IPS-NIHi11 (cell line): ENCODE results near the gene ACSL1.

Experiments used
- DNase-seq: peaks from one replicate; pipeline ENCODE4 v3.0.0; 2012; ENCODE audit warnings: mixed read lengths, low spot score

ACSL1 gene

DNA sequence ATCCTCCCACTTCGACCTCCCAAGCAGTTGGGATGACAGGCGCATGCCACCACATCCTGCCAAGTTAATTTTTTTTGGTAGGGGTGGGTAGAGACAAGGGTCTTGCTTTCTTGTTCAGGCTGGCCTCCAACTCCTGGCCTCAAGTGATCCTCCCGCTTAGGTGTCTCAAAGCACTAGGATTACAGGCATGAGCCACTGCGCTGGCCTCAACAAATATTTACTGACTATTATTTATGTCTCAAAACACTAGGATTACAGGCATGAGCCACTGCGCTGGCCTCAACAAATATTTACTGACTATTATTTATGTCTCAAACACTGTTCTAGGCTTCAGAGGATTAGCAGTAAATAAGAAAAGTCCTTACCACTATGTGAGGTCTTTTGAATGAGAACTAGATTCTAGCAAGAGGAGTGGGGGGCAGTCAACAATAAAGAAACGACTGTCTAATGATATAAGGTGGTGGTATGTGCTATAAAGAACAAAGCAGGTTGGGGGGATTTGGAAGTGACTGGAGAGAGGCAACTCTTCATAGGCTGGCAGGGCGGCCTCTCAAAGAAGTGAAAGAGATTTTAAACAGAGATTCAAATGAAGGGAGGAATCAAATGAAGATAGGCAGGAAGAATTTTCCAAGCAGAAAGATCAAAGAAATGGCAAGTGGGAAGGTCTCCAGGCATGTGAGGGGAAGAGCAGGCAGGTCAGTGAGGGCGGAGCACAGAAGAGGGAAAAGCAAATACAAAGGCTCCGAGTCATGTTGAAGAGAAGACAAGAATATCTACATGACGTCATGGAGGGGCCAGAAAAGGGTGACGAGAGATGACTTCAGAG lies 12.7 kb upstream of the ACSL1 start:
- DNase-seq, result no peak

DNA sequence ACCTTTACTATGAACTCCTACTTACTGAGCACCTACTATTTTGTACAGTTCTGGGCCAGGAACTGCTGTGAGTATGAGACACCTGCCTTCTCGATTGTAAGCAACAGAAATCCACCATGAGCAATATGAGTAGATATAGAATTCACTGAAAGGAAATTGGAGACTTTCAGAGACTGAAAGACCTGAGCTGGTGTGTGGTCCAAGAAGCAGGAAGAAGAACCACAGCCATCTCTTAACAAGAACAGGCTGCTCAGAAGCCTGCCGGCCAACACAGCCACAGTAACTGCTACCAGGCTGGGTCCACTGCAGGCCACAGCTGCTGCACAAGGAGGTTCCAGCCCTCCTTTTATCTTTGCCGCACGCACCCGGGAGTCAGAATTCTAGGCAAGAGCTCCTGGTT lies 10.8 kb upstream of the ACSL1 start:
- DNase-seq, result no peak

DNA sequence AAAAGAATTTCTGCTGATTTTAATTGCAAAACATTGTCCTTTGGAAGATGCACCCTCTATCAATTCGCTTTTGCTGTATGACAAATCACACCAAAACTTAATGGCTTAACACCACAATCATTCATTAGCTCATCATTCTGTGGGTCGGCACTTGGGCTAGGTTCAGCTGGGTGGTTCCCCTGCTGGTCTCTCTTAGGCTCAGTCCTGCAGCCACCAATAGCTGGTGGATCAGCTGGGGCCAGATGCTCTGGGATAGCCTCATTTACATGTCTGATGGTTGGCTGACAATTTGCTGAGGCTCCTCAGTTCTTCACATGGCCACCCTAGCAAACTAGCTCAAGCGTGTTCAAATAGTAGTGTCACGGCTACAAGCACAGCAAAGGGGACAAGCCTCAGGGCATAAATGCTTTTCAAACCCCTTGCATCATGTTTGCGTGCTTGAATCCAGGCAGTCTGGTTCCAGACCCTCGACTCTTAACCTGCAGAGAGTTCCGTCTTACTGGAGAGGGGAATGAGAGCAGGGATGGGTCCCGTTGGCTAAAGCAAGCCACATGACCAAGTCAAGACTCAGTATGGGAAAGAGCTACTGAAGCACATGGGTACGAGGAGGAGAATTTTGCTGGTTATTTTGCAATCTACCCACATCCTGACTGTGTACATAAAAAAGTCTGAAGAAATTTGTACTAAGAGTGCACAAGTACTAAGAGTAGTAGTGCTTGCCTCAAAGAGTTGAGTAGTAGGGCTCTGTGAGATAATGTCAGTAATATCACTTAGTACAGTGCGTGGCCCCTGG lies 7.5 kb upstream of the ACSL1 start:
- no peak for DNase-seq

DNA sequence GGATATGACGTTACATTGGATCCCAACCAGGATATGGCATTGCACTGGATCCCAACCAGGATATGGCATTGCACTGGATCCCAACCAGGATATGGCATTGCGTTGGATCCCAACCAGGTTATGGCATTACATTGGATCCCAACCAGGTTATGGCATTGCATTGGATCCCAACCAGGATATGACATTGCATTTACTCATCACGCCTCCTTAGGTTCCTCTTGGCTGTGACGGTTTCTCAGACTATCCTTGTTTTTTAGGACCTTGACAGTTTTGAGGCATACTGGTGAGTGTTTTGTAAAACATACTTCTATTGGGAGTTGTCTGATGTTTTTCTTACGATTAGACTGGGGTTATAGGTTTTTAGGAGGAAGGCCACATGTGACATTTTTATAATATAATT lies 5.4 kb upstream of the ACSL1 start:
- DNase-seq, result no peak

DNA sequence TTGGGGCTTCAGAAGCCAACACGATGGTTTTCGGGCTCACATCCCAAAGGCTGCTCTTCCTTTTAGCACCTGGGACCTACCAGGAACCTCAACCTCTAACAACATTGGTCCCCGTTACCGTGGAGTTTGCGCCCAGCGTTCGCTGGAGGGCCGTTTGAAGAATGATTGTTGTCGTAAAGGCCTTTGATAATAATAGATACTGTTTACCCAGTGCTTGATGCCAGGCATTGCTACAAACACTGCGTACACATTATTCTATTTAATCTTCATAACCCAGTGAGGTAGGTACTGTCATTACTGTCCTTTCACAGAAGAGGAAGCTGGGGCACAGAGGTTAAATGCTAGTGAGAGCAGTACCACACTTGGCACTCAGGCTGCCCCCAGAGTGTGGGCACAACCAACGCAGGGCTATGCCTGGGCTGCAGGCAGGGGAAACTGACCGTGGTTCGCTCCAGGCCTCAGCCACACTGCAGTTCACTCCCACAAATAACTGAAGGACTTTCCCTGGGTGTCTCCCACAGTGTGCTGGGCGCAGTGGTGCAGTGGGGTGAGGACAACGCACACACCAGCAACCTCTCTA lies 1.0 kb upstream of the ACSL1 start:
- no peak for DNase-seq

DNA sequence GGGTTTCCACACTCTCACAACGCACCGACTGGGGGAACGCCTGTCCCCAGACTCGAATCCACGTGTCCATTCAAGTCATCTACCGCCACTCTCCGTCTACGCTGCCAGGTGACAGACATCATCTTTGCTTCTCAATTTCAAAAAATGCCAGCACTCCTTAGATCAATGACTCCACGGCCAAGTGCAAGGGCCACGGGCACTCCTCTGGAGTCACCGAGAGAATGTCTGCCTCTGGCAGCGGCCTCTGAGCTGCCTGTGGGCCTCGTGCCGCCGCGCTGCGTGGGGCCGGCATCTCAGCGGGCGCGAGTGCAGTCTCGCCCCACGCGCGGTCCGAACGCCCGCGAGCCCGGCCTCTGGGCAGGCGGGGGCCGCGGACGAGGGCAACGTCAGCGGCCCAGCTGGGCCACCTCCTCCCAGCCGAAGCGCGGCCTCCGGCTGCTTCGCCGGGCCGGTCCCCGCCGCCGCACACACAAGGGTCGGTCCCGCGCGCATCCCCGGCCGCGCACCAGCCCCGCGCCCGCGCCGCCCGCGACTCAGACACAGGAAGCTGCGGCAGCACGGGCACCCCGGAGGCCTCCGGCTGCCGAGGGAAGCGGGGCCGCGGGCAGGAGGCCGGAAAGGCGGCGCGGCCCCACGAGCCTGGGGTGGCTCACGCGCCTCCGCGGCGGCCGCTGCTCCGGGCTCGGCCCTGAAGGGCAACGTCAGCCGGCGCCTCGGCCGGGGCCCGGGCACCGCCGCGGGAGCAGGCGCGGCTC lies 450 bp downstream of the ACSL1 start:
- DNase-seq, result no peak

DNA sequence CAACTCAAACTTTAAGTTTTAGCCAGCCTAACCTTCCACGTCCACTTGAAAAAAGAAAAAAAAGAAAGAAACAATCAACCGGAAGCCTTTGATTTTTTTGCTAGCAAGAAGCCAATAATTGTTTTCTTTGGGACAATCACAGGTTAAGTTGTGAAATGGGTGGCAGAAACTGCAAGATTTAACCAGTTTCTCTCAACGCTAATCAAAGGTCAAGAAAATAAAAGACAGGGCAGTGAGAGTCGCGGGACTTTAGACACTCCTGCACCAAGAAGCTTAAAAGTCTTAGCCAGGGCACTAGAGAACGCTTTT lies 1.0 kb downstream of the ACSL1 start:
- DNase-seq, result no peak

DNA sequence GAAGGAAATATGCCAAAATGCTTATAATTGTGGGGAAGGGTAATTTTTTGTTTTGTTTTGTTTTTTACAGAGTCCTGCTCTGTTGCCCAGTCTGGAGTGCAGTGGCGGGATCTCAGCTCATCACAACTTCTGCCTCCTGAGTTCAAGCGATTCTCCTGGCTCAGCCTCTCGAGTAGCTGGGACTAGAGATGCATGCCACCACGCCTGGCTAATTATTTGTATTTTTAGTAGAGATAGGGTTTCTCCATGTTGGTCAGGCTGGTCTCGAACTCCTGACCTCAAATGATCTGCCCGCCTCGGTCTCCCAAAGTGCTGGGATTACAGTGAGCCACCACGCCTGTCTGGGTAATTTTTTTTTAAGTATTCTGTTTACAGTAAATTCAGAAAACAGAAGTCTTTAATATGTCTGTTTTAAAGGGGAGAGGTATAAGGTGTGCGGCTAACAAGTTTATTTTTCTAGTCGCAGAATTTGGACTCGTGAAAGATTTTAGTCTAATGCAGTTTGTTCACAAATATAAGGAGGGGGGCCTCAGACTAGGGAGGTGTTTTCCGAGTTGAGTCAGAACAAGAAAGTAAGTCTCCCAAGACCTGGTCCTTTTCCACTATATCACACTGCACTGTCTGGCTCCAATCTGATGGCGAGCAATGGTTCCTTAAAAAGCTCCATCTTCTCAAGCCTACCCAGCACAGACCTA lies 1.5 kb downstream of the ACSL1 start:
- DNase-seq, result no peak

DNA sequence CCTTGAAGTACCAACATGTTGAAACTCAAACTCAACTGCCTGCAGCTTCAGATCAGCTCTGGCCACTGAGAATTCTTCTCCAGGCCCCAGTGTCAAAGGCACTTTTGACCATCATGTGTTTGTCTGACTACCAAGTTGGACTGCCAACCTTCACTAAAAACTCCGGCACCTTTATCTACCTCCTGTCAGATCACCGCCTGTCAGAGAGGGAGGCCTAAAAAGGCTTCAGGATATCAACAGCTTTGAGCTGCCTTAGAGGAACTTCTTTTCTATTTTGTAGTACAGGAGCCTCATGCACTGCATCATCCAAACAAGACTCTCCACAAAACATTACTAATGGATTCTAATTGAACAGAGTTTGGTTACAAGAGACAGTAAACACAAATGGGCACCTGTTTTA lies 2.8 kb downstream of the ACSL1 start:
- no peak for DNase-seq

DNA sequence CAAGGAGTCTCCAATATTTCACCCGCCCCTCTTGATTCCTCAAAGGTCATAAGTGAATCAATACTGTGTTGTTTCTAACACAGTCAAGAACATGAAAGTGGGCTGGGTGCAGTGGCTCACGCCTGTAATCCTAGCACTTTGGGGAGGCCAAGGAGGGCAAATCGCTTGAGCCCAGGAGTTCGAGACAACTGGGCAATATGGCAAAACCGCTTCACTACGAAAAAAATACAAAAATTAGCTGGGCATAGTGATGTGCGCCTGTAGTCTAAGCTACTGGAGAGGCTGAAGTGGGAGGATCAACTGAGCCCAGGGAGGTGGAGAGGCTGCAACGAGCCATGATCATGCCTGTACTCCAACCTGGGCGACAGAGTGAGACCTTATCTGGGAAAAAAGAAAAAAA lies 3.4 kb downstream of the ACSL1 start:
- DNase-seq, result no peak

DNA sequence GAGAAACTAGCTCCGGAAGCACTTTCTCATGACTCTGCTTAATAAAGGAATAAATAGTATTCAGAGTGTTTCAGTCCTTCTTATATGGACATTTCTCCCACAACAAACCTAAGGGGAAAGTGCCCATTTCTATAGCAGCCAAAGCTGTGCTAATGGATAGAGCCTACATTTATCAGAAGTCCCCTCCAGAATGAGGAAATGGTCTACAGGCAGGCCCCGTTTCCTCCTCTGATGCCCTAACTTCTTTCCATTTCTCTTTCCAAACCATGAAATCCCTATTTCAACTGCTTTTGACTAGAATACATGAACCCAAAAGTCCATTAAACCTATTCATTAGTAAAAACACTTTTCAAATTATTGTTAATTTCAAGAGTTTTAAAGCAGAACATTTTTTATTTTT lies 4.5 kb downstream of the ACSL1 start:
- DNase-seq, result no peak

DNA sequence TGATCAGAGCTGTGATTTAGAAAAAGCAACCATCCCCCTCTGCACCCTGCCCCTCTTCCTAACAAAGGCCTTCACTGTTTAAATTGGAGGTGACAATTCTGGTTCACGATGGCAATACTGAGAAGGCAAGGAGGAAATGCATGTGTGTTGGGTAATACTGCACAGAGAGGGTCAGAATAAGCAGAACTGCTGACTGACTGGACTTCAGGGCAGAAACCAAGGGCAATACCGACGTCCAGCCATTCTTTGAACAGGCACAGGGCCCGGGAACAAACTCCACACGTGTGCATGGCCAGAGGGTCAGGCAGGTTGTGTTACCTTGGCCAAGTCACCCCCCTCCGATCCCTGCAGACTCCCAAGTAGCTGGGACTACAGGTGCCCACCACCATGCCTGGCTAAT lies 6.0 kb downstream of the ACSL1 start:
- DNase-seq, result no peak

DNA sequence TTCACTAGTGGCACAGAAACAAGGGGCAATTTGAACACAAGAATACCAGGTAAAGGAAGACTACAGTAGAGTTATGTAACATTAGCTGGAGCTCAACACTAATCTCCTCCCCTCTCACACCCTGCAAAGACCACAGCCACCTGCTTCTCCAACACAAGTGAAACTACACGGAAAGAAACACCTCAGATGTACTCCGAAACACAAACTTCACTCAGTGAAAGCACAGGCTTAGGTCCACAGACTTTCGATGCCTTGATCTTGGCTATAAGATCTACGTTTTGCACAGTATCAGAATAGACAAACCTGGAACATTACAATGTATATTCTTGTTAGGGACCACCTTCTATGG lies 7.6 kb downstream of the ACSL1 start:
- no peak for DNase-seq

DNA sequence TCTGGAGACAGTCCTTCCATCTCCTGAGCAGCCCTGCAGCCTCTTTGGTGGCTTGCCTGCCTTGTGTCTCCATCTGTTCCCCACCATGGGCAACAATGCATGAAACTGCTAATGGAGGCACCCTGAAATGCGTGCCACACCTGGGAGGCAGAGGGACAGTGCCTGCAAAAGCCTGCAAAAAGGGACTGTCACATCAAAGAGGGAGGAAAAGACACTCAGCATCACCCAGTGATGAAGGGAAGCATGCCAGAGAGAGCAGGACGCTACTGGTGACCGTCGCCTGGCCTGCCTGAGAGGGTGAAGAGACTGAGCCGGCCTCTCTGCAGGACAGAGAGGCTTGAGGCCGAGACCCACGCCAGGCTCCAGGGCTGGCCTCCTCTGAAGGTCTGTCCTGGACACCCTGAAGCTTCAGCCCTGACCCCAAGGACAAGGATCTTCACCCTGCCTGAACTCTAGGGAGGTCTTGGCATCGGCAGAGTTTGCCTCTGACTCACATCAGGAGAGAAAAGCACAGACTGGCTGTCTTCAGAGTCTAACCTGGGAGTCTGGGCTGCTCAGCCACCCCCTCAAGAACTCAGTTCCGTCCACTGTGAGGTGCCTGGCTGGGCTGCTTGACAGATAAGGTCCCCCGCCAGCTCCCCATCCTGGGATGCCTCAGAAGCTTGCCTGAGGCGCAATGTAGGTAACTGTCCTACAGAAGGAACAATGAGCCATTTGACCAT lies 8.1 kb downstream of the ACSL1 start:
- DNase-seq, result no peak

DNA sequence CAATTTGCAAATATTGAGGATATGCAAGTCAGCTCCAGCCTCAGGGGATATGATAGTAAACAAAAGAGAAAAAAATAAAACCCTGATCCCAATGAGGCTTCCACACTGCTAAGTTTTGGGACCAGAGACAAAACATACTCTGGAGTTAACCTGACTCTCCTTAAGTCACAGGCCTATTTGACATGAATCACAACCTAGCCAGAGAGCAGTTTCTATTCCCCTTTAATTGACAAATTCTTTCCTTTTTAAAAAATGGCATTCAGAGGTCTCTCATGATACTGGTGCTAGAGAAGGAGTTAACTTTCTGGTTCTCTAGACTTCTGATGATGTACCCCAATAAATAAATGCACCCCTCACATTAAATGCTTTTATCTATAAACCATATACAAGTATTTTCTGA lies 8.8 kb downstream of the ACSL1 start:
- DNase-seq, result no peak

DNA sequence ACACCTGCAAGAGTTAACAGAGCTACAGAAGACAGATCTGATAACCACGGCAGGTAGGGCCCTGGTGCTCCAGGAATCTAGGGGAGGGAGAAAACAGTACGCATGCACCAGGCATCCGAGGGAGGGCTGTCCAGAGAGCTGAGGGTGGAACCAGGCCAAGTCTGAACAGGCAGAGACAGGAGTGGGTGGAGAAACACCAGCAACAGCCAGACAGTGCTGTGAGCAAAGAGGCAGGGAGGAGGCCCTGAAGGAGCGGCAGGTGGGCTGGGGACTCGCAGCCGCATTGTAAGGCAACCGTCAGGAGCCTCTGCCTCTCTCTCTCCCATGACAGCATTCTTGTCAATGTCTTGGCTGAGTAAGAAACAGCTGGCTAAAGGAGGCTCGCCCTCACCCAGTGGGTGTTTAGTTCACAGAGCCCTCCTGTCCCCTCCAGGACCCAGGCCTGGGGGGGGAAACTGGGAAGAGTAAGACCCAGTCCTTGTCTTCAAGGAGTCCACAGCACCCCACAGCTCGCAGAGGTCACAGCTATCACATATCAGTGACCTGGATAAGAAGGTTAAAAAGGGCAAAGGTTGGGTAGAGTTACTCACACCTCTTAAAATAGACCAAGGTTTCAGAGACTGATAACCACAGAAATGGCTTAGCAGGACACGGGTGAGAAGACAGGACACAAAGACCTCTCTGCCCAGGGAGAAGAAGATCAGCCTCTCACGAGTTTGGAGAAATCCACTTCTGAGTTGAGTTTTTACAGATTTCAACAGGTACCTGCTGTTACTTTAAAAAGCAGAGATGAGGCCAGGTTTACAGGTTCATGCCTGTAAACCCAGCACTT lies 10.5 kb downstream of the ACSL1 start:
- DNase-seq, result peak; percentile 67

DNA sequence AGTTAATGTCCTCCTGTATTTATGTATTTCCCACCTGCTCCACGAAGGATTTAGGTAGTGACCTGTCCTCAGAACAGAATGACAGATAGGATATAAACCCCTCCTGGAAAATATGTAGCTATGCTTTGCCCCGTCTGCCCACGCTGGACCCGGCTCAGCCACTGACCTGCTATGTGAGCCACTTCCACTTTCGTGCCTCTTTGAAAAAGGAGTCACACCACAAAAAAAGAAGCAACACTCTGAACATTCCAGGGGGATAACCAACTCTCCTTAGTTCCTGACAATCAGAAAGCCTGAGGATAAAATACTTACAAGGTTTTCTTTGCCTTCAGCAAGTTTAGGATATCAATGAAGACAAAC lies 11.1 kb downstream of the ACSL1 start:
- DNase-seq, result no peak

DNA sequence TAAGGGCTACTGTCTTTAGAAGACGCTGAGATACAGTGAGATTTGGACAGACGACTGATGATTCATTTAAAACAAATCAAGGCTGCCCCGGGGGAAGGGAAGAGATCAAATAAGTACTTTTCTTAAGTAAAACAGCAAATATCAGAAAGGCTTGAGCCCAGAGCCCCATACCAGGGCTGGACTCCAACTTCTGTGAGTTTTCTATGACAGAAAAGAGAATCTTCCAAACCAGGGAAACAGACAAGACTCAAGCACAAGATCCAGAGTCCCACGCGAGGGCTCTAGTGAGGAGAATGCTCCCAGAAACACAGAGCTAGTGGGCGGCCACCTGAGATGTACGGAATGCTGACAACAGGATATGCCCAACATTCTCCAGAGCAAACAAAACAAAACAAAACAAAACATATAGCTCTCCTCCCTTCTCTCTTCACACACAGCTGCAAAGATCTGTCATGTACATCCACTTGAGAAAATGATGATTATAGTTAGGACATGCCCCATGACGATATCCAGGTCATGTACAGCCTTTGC lies 13.1 kb downstream of the ACSL1 start:
- no peak for DNase-seq

DNA sequence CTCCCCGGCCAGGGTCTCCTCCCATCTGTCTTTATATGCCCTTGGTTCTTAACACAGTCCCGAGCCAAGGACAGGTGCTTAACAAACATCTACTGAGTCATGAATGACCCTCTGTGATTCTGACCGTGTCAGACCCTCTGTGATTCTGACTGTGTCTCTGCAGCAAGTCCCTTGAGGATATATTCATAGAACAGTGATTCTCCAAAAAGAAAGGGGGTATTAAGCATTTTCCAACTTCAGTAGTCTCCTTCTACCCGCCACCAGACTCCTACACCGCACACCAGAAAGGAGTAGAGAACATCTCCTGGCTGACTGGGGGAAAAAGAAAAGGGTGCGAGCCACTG lies 13.6 kb downstream of the ACSL1 start:
- DNase-seq, result no peak

DNA sequence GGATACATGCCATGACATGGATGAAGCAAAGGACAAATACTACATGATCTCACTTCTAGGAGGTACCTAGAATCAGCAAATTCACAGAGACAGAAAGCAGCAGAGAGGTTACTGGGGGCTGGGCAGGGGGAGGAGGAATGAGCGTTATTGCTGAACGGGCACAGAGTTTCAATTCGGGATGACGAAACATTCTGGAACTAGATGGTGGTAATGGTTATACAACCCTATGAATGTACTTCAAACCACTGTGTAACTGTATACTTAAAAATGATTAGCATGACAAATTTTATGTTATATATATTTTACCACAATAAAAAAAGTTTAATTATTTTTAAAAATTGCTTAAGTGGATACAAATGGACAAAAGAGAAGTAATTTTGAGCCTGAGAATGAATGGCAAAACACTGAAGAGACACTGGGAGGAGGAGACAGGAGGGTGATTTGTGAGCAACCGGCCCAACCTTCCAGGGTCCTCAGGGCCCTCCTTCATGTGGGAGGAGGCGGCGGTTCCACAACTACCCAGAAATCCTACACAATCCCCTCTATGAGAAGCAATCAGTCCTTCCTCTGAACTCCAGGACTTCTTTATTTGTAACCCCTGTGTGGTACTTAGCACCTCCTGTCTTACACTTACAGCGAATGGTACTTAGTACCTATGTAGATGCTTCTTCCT lies 14.1 kb downstream of the ACSL1 start:
- DNase-seq, result no peak
